Measurements from ENCODE around the gene TBXAS1. TPM values are rescaled to one million over a fixed set of nuclear protein-coding genes. Genes with fewer than 3 reads are reported as not detected.

TBXAS1 gene
- total and polyA plus RNA-seq, 2 of the 8 experiments (the other 6 are each of a cell fraction or from before 2014, with no cell fraction given), result 0.86 to 2.1 TPM

GRCh38 chr7:140019606-140020005, 190.5 kb downstream of the TBXAS1 start:
- no peak overlapping the region for H3K4me3 ChIP-seq (ENCODE audit: extremely low read depth in 1 of 4, insufficient read depth in 2 of 4, low read depth in 3 of 4, low read length in 4 of 4)
- H3K23ac ChIP-seq (ENCODE audit: insufficient read length), result no peak overlapping the region
- no peak overlapping the region for H4K8ac ChIP-seq (ENCODE audit: extremely low read depth, insufficient read depth, low read length)
- no peak overlapping the region for H2BK120ac ChIP-seq (replicated peaks; ENCODE audit: low read depth, low read length)
- CTCF ChIA-PET (ENCODE audit: partially characterized antibody), result interaction anchor here (0.7 to 5.0 kb wide), 6 partner anchors 14 to 417 kb away, joined by 3 to 25 read pairs (median 7); no protein-coding TSS in a partner anchor
- 88% methylated on average over 3 of the region's 3 CpGs; no CpG with 5 or more reads in 1 of the 2 experiments for WGBS, 2 experiments (ENCODE audit: extremely low coverage in 1 of 2, insufficient coverage in 1 of 2, insufficient read length in 1 of 2, insufficient replicate concordance in 2 of 2, low coverage in 1 of 2, low lambda C conversion rate in 2 of 2, missing lambda C conversion rate in 1 of 2)
- POLR2A ChIA-PET (ENCODE audit: partially characterized antibody), result no interaction called here
- no peaks in the 10 kb centered on the region for H3K27me3 ChIP-seq (replicated peaks in 1 of 4; ENCODE audit: control insufficient read depth in 3 of 4, extremely low read depth in 1 of 4, insufficient read depth in 3 of 4, low read length in 3 of 4)
- H2BK12ac ChIP-seq (ENCODE audit: low read depth, low read length), result no peak overlapping the region
- H3K36me3 ChIP-seq (ENCODE audit: control insufficient read depth in 2 of 4, insufficient read depth in 4 of 4, low read length in 3 of 4), result no peaks in the 10 kb centered on the region
- no peak overlapping the region for H3K18ac ChIP-seq (ENCODE audit: extremely low read depth, low read length)
- H3K4me2 ChIP-seq (ENCODE audit: insufficient read depth in 1 of 2, low read depth in 2 of 2, low read length in 2 of 2), result no peak overlapping the region
- H2AK5ac ChIP-seq (ENCODE audit: low read depth, low read length), result no peak overlapping the region
- H3K4me1 ChIP-seq (replicated peaks in 1 of 4; ENCODE audit: control insufficient read depth in 3 of 4, insufficient read depth in 4 of 4, low read length in 3 of 4), result no peaks in the 10 kb centered on the region
- H4K5ac ChIP-seq (ENCODE audit: insufficient read length, low read depth, low read length), result no peak overlapping the region
- no peak for FAIRE-seq
- no peak overlapping the region for H3K9ac ChIP-seq (replicated peaks in 1 of 4; ENCODE audit: extremely low read depth in 1 of 4, low read depth in 3 of 4, low read length in 3 of 4)
- H3K23me2 ChIP-seq (ENCODE audit: low read depth, low read length), result no peaks in the 10 kb centered on the region
- no peaks in the 10 kb centered on the region for H3K79me2 ChIP-seq (ENCODE audit: control insufficient read depth in 1 of 2, insufficient read depth in 2 of 2, low read length in 2 of 2)
- no peak overlapping the region for H3K14ac ChIP-seq (ENCODE audit: insufficient read length)
- H2AFZ ChIP-seq (ENCODE audit: low read length), result no peak overlapping the region
- no peaks in the 10 kb centered on the region for H3K9me3 ChIP-seq (ENCODE audit: insufficient read depth in 2 of 2, low read depth in 1 of 2, low read length in 1 of 2)
- no peaks in the 10 kb centered on the region for H3K79me1 ChIP-seq (ENCODE audit: low read depth, low read length)
- H3K4ac ChIP-seq (replicated peaks; ENCODE audit: insufficient read length, low read depth, low read length), result no peak overlapping the region
- no peak overlapping the region for H2BK20ac ChIP-seq (ENCODE audit: low read length)
- no peak overlapping the region for H3K27ac ChIP-seq (ENCODE audit: low read depth, low read length)
- DNase-seq (ENCODE audit: low read depth in 1 of 2, low spot score in 2 of 2), result no peak
- H4K91ac ChIP-seq (replicated peaks; ENCODE audit: insufficient read length, low read length), result no peak overlapping the region
- no peak overlapping the region for H2BK15ac ChIP-seq (ENCODE audit: low read length)
- TF ChIP-seq CBX5 (IDR thresholded peaks at IDR 0.05; ENCODE audit: low read depth, low read length), result no peak
- TF ChIP-seq FOSL1 (IDR thresholded peaks at IDR 0.05; ENCODE audit: insufficient read depth, low read depth, low read length), result no peak
- TF ChIP-seq SUZ12 (IDR thresholded peaks at IDR 0.05; ENCODE audit: low read length), result no peak
- TF ChIP-seq CEBPB (IDR thresholded peaks at IDR 0.05; ENCODE audit: low read depth, low read length), result no peak
- TF ChIP-seq KDM5A (IDR thresholded peaks at IDR 0.05; ENCODE audit: low read length), result no peak
- no peak for TF ChIP-seq CHD1 (IDR thresholded peaks at IDR 0.05; ENCODE audit: low read depth, low read length)
- no peak overlapping the region for H2BK5ac ChIP-seq (ENCODE audit: low read depth, low read length)
- H4K20me1 ChIP-seq (replicated peaks in 1 of 2; ENCODE audit: control insufficient read depth in 1 of 2, insufficient read depth in 2 of 2, low read length in 2 of 2), result no peaks in the 10 kb centered on the region
- no peak overlapping the region for H3K56ac ChIP-seq (replicated peaks; ENCODE audit: insufficient read length, low read depth, low read length)

Data from H1 (cell line).